GM23338 (cell line): ENCODE results near the gene ARHGAP9. TPM values are rescaled to one million over a fixed set of nuclear protein-coding genes. Genes with fewer than 3 reads are reported as not detected.

Source experiments
- ATAC-seq: fragments of 200-7000 bp; cut with Tn5 transposase; 3 replicates; pipeline ENCODE4 v1.9.1; 2020
- DNase-seq: peaks from one replicate; pipeline ENCODE4 v3.0.0-alpha.2; 2015; ENCODE audit warnings: low spot score
- H2AFZ ChIP-seq: fragments of 200-600 bp; sonication (generic); 2 replicates; pipeline ENCODE4 v1.8.0; 2016; ENCODE audit warnings: antibody characterized with exemption, mild to moderate bottlenecking, moderate library complexity
- H3F3A ChIP-seq: fragments of 200-600 bp; sonication (generic); replicated peaks from 2 replicates; pipeline ENCODE4 v1.8.0; 2017; ENCODE audit warnings: antibody characterized with exemption, mixed run types, low read depth
- H3K27ac ChIP-seq: fragments of 200-600 bp; sonication (generic); 2 replicates; pipeline ENCODE4 v1.6.1; 2016; ENCODE audit warnings: low read depth
- H3K27me3 ChIP-seq: fragments of 200-600 bp; sonication (generic); 2 replicates; pipeline ENCODE4 v1.8.0; 2016; ENCODE audit warnings: mild to moderate bottlenecking, mixed run types, moderate library complexity; ENCODE audit not compliant: insufficient read depth
- H3K36me3 ChIP-seq: fragments of 200-600 bp; sonication (generic); 2 replicates; pipeline ENCODE4 v1.8.0; 2016; ENCODE audit warnings: mild to moderate bottlenecking; ENCODE audit not compliant: insufficient read depth
- H3K4me1 ChIP-seq: fragments of 200-600 bp; sonication (generic); 2 replicates; pipeline ENCODE4 v1.8.0; 2016; ENCODE audit warnings: mild to moderate bottlenecking, moderate library complexity; ENCODE audit not compliant: insufficient read depth
- H3K4me2 ChIP-seq: fragments of 200-600 bp; sonication (generic); 2 replicates; pipeline ENCODE4 v1.7.1; 2017; ENCODE audit warnings: mixed run types
- H3K4me3 ChIP-seq: fragments of 200-600 bp; sonication (generic); 2 replicates; pipeline ENCODE4 v1.6.1; 2016; ENCODE audit warnings: mixed run types
- H3K79me2 ChIP-seq: fragments of 200-600 bp; sonication (generic); replicated peaks from 2 replicates; pipeline ENCODE4 v1.8.0; 2017; ENCODE audit warnings: mild to moderate bottlenecking; ENCODE audit not compliant: insufficient read depth
- H3K9me2 ChIP-seq: fragments of 200-600 bp; sonication (generic); 2 replicates; pipeline ENCODE4 v1.8.0; 2017; ENCODE audit not compliant: insufficient read depth
- H4K20me1 ChIP-seq: fragments of 200-600 bp; sonication (generic); replicated peaks from 2 replicates; pipeline ENCODE4 v1.8.0; 2017; ENCODE audit warnings: mild to moderate bottlenecking; ENCODE audit not compliant: insufficient read depth
- H3K27ac Mint-ChIP-seq: 2 replicates; pipeline ENCODE4 v1.8.0; 2020; ENCODE audit warnings: inconsistent platforms, mild to moderate bottlenecking, moderate library complexity, mixed read lengths
- H3K27me3 Mint-ChIP-seq: 3 replicates; pipeline ENCODE4 v1.8.0; 2022; ENCODE audit warnings: low read depth, mild to moderate bottlenecking, moderate library complexity, mixed read lengths, inconsistent platforms; ENCODE audit not compliant: insufficient read depth, poor library complexity
- H3K36me3 Mint-ChIP-seq: 3 replicates; pipeline ENCODE4 v1.8.0; 2021; ENCODE audit warnings: low read depth, mild to moderate bottlenecking, inconsistent platforms, moderate library complexity, mixed read lengths
- H3K4me1 Mint-ChIP-seq: 3 replicates; pipeline ENCODE4 v1.8.0; 2020; ENCODE audit warnings: mild to moderate bottlenecking, inconsistent platforms, mixed read lengths
- H3K4me3 Mint-ChIP-seq: 3 replicates; pipeline ENCODE4 v1.8.0; 2021; ENCODE audit warnings: moderate library complexity, mild to moderate bottlenecking, inconsistent platforms, mixed read lengths
- H3K9me3 Mint-ChIP-seq: 3 replicates; pipeline ENCODE4 v1.8.0; 2020; ENCODE audit warnings: moderate library complexity, mild to moderate bottlenecking, inconsistent platforms, mixed read lengths
- CREB1 ChIP-seq: fragments of 250-450 bp; sonication (Bioruptor Pico); IDR thresholded peaks from 2 replicates; pipeline ENCODE4 v1.5.0; 2020; ENCODE audit warnings: low read depth, mild to moderate bottlenecking, moderate library complexity
- EZH2 ChIP-seq: fragments of 200-600 bp; sonication (generic); IDR thresholded peaks from one replicate; pipeline ENCODE4 v1.8.0; 2017; ENCODE audit warnings: antibody characterized with exemption, mild to moderate bottlenecking, low read depth; ENCODE audit not compliant: unreplicated experiment
- EZH2phosphoT487 ChIP-seq: fragments of 200-600 bp; sonication (generic); IDR thresholded peaks from one replicate; pipeline ENCODE4 v1.8.1; 2018; ENCODE audit warnings: antibody characterized with exemption; ENCODE audit not compliant: unreplicated experiment
- JUNB ChIP-seq: IDR thresholded peaks from one replicate; pipeline ENCODE4 v1.6.1; 2016; ENCODE audit warnings: antibody characterized with exemption; ENCODE audit not compliant: unreplicated experiment
- NANOG ChIP-seq: IDR thresholded peaks from 2 replicates; pipeline ENCODE4 v1.6.1; 2016; ENCODE audit warnings: antibody characterized with exemption, borderline replicate concordance
- POLR2AphosphoS5 ChIP-seq: IDR thresholded peaks from 2 replicates; pipeline ENCODE4 v1.6.1; 2016; ENCODE audit warnings: antibody characterized with exemption, low read depth
- STAT1 ChIP-seq: IDR thresholded peaks from one replicate; pipeline ENCODE4 v1.6.1; 2016; ENCODE audit warnings: antibody characterized with exemption; ENCODE audit not compliant: unreplicated experiment
- ZNF114 ChIP-seq: fragments of 250-450 bp; sonication (Bioruptor Pico); IDR thresholded peaks from 2 replicates; pipeline ENCODE4 v1.5.0; 2020; ENCODE audit warnings: mild to moderate bottlenecking, moderate library complexity
- ZNF331 ChIP-seq: fragments of 250-450 bp; sonication (Bioruptor Pico); IDR thresholded peaks from 2 replicates; pipeline ENCODE4 v1.5.0; 2020; ENCODE audit warnings: low read depth, mild to moderate bottlenecking, moderate library complexity
- polyA plus RNA-seq: library from polyadenylated mRNA; unstranded; fragments of >200 nt; fragmentation: Nextera tagmentation; extraction: Ambion mirVana; gene quantifications from 2 replicates; pipeline ENCODE4 v1.2.1, GENCODE V29; 2016
- total RNA-seq: library from RNA; depleted of rRNA; stranded (reverse); fragments of >200 nt; shearing (Covaris generic); gene quantifications from 2 replicates; pipeline ENCODE4 v1.2.3, GENCODE V29; 2014
- TF ChIP-seq, protein P1 (sequence below): fragments of 250-450 bp; sonication (Bioruptor Pico); IDR thresholded peaks from 2 replicates; pipeline ENCODE4 v1.5.0; 2020; ENCODE audit warnings: mild to moderate bottlenecking, moderate library complexity
- TF ChIP-seq, protein P2 (sequence below), 2 experiments: fragments of 200-600 bp in 1 of 2; sonication (generic) in 1 of 2; conservative IDR thresholded peaks; 2 replicates each; pipeline versions ENCODE4 v1.5.1 to v1.6.1; 2016 to 2017; ENCODE audit warnings: antibody characterized with exemption in 2 of 2, low read depth in 2 of 2, mild to moderate bottlenecking in 2 of 2, moderate library complexity in 1 of 2
- TF ChIP-seq, protein P3 (sequence below): IDR thresholded peaks from 2 replicates; pipeline ENCODE4 v1.6.1; 2016; ENCODE audit warnings: antibody characterized with exemption
- TF ChIP-seq, protein P4 (sequence below): IDR thresholded peaks from one replicate; pipeline ENCODE4 v1.6.1; 2018; ENCODE audit warnings: antibody characterized with exemption; ENCODE audit not compliant: unreplicated experiment

ARHGAP9 gene
- total and polyA plus RNA-seq, 2 experiments from 2014 or later = 4.5 to 7.1 TPM

DNA sequence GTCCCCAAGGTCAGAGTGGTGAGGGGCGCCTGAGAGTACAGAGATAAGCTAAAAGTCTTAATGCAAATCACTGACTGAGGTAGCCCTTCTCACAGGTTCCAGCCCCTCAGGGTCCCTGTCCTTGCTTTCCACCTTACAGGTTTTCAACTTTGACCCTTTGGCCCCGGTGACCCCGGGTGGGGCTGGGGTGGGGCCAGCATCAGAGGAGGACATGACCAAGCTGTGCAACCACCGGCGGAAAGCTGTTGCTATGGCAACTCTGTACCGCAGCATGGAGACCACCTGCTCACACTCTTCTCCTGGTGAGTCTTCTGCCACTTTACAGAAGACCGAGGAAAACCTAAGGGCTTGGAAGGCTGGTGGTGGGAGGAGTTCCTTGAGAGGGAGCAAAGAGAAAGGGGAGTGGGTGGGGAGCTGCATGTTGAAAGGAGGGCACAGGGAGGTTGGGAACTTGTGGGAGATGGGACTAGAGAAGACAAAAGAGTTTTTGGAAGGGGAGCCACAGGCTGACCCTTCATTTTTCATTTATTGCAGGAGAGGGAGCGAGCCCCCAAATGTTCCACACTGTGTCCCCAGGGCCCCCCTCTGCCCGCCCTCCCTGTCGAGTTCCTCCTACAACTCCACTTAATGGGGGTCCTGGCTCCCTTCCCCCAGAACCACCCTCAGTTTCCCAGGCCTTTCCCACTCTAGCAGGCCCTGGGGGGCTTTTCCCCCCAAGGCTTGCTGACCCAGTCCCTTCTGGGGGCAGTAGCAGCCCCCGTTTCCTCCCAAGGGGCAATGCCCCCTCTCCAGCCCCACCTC lies 45.3 kb upstream of the ARHGAP9 start:
- no peak overlapping the region for H2AFZ ChIP-seq
- H3F3A ChIP-seq = peaks cover 32% of the 10 kb centered on the region
- TF ChIP-seq, protein P1, sequence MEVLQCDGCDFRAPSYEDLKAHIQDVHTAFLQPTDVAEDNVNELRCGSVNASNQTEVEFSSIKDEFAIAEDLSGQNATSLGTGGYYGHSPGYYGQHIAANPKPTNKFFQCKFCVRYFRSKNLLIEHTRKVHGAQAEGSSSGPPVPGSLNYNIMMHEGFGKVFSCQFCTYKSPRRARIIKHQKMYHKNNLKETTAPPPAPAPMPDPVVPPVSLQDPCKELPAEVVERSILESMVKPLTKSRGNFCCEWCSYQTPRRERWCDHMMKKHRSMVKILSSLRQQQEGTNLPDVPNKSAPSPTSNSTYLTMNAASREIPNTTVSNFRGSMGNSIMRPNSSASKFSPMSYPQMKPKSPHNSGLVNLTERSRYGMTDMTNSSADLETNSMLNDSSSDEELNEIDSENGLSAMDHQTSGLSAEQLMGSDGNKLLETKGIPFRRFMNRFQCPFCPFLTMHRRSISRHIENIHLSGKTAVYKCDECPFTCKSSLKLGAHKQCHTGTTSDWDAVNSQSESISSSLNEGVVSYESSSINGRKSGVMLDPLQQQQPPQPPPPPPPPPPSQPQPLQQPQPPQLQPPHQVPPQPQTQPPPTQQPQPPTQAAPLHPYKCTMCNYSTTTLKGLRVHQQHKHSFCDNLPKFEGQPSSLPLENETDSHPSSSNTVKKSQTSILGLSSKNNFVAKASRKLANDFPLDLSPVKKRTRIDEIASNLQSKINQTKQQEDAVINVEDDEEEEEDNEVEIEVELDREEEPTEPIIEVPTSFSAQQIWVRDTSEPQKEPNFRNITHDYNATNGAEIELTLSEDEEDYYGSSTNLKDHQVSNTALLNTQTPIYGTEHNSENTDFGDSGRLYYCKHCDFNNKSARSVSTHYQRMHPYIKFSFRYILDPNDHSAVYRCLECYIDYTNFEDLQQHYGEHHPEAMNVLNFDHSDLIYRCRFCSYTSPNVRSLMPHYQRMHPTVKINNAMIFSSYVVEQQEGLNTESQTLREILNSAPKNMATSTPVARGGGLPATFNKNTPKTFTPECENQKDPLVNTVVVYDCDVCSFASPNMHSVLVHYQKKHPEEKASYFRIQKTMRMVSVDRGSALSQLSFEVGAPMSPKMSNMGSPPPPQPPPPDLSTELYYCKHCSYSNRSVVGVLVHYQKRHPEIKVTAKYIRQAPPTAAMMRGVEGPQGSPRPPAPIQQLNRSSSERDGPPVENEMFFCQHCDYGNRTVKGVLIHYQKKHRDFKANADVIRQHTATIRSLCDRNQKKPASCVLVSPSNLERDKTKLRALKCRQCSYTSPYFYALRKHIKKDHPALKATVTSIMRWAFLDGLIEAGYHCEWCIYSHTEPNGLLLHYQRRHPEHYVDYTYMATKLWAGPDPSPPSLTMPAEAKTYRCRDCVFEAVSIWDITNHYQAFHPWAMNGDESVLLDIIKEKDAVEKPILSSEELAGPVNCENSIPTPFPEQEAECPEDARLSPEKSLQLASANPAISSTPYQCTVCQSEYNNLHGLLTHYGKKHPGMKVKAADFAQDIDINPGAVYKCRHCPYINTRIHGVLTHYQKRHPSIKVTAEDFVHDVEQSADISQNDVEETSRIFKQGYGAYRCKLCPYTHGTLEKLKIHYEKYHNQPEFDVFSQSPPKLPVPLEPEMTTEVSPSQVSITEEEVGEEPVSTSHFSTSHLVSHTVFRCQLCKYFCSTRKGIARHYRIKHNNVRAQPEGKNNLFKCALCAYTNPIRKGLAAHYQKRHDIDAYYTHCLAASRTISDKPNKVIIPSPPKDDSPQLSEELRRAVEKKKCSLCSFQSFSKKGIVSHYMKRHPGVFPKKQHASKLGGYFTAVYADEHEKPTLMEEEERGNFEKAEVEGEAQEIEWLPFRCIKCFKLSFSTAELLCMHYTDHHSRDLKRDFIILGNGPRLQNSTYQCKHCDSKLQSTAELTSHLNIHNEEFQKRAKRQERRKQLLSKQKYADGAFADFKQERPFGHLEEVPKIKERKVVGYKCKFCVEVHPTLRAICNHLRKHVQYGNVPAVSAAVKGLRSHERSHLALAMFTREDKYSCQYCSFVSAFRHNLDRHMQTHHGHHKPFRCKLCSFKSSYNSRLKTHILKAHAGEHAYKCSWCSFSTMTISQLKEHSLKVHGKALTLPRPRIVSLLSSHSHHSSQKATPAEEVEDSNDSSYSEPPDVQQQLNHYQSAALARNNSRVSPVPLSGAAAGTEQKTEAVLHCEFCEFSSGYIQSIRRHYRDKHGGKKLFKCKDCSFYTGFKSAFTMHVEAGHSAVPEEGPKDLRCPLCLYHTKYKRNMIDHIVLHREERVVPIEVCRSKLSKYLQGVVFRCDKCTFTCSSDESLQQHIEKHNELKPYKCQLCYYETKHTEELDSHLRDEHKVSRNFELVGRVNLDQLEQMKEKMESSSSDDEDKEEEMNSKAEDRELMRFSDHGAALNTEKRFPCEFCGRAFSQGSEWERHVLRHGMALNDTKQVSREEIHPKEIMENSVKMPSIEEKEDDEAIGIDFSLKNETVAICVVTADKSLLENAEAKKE (CRISPR knock-in tag) = no peak
- no peak for TF ChIP-seq NANOG
- no peak for TF ChIP-seq JUNB
- no peak for TF ChIP-seq POLR2AphosphoS5
- TF ChIP-seq EZH2 = no peak
- no peak for TF ChIP-seq EZH2phosphoT487
- TF ChIP-seq, protein P2, sequence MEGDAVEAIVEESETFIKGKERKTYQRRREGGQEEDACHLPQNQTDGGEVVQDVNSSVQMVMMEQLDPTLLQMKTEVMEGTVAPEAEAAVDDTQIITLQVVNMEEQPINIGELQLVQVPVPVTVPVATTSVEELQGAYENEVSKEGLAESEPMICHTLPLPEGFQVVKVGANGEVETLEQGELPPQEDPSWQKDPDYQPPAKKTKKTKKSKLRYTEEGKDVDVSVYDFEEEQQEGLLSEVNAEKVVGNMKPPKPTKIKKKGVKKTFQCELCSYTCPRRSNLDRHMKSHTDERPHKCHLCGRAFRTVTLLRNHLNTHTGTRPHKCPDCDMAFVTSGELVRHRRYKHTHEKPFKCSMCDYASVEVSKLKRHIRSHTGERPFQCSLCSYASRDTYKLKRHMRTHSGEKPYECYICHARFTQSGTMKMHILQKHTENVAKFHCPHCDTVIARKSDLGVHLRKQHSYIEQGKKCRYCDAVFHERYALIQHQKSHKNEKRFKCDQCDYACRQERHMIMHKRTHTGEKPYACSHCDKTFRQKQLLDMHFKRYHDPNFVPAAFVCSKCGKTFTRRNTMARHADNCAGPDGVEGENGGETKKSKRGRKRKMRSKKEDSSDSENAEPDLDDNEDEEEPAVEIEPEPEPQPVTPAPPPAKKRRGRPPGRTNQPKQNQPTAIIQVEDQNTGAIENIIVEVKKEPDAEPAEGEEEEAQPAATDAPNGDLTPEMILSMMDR (conservative IDR thresholded peaks at IDR 0.05; ENCODE audit: low read depth in 2 of 2) = no peak
- TF ChIP-seq, protein P3, sequence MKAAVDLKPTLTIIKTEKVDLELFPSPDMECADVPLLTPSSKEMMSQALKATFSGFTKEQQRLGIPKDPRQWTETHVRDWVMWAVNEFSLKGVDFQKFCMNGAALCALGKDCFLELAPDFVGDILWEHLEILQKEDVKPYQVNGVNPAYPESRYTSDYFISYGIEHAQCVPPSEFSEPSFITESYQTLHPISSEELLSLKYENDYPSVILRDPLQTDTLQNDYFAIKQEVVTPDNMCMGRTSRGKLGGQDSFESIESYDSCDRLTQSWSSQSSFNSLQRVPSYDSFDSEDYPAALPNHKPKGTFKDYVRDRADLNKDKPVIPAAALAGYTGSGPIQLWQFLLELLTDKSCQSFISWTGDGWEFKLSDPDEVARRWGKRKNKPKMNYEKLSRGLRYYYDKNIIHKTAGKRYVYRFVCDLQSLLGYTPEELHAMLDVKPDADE = no peak
- TF ChIP-seq, protein P4, sequence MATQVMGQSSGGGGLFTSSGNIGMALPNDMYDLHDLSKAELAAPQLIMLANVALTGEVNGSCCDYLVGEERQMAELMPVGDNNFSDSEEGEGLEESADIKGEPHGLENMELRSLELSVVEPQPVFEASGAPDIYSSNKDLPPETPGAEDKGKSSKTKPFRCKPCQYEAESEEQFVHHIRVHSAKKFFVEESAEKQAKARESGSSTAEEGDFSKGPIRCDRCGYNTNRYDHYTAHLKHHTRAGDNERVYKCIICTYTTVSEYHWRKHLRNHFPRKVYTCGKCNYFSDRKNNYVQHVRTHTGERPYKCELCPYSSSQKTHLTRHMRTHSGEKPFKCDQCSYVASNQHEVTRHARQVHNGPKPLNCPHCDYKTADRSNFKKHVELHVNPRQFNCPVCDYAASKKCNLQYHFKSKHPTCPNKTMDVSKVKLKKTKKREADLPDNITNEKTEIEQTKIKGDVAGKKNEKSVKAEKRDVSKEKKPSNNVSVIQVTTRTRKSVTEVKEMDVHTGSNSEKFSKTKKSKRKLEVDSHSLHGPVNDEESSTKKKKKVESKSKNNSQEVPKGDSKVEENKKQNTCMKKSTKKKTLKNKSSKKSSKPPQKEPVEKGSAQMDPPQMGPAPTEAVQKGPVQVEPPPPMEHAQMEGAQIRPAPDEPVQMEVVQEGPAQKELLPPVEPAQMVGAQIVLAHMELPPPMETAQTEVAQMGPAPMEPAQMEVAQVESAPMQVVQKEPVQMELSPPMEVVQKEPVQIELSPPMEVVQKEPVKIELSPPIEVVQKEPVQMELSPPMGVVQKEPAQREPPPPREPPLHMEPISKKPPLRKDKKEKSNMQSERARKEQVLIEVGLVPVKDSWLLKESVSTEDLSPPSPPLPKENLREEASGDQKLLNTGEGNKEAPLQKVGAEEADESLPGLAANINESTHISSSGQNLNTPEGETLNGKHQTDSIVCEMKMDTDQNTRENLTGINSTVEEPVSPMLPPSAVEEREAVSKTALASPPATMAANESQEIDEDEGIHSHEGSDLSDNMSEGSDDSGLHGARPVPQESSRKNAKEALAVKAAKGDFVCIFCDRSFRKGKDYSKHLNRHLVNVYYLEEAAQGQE = no peak
- no peak for TF ChIP-seq STAT1
- no peak for TF ChIP-seq CREB1
- no peak for TF ChIP-seq ZNF331 (CRISPR knock-in tag)
- no peak for TF ChIP-seq ZNF114
- ATAC-seq = no peak
- H3K27me3 ChIP-seq = no peaks in the 10 kb centered on the region
- H3K9me2 ChIP-seq = no peaks in the 10 kb centered on the region
- peaks cover 13% of the 10 kb centered on the region for H4K20me1 ChIP-seq
- Mint-ChIP-seq H3K27me3 (peaks cover 44% of the 10 kb centered on the region), H3K36me3 (peaks cover 25% of the 10 kb centered on the region), H3K9me3 (no peaks in the 10 kb centered on the region; the same call in 2 of the 3 replicates), H3K4me1 (peaks cover 44% of the 10 kb centered on the region), H3K4me3 (peak overlapping the region; percentile 92; the same call in 1 of the 3 replicates), H3K27ac (0 out of 2 replicates have a peak overlapping the region, but pooled peaks have one; percentile 23)
- H3K4me3 ChIP-seq = no peak overlapping the region
- H3K27ac ChIP-seq = no peak overlapping the region
- no peak for DNase-seq
- H3K36me3 ChIP-seq = no peaks in the 10 kb centered on the region; the same call in 1 of the 2 replicates
- no peak overlapping the region for H3K4me2 ChIP-seq
- peaks cover 26% of the 10 kb centered on the region for H3K4me1 ChIP-seq
- 0 out of 2 replicates have a peak, but pooled peaks cover 7% of the 10 kb centered on the region for H3K79me2 ChIP-seq
